ENCODE measurements around the gene ENDOD1. TPM values are rescaled to one million over a fixed set of nuclear protein-coding genes. Genes with fewer than 3 reads are reported as not detected.

Gene ENDOD1
- total RNA-seq, 1 experiment from 2014 or later: 32.1 TPM

DNA sequence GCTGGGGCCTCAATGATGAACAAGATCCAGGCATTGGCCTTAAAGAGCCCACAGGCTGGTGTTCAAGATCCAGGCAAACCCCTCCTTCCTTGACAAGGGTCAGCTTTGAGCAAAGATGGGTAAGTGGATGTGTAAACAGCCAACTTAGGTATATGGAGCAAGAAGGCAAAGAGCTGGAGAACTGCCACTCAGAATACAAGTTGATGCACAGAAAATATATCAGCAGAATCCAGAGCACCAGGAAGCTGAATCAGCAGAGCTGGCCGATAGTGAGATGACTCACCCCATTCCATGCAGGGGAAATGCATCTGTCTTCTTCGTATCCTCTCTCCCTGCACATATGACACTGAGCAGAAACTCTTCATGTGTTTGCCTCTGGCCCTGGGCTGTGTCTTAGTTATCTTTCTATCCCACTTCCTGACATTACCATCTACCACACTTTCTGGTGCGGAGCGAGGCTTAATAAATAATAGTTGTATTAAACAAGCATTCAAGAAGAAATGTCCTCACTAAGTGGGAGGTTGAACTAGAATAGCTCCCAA lies 57.8 kb downstream of the ENDOD1 start:
- BruUV-seq (replicated peaks): no TSS peak
- no peaks in the 10 kb centered on the region for H3K9me2 ChIP-seq (replicated peaks; ENCODE audit: low read length)
- H3K79me2 ChIP-seq (ENCODE audit: low read length): no peaks in the 10 kb centered on the region
- peaks cover 44% of the 10 kb centered on the region for H3K4me1 ChIP-seq (ENCODE audit: insufficient read depth, low read length)
- no peaks in the 10 kb centered on the region for H3K36me3 ChIP-seq (ENCODE audit: low read depth, low read length)
- POLR2A ChIA-PET (ENCODE audit: unreplicated experiment): interaction anchor here (0.5 to 0.7 kb wide), 7 partner anchors 15 to 1220 kb away, joined by 3 to 7 read pairs (median 4); partner anchors contain the start of gene SRSF8
- CTCF ChIA-PET: interaction anchor here (0.6 to 0.7 kb wide), 2 partner anchors 52 to 81 kb away, joined by 3 read pairs; partner anchors contain the start of gene SRSF8
- no peak overlapping the region; the same call in 1 of the 2 replicates for H3K4me3 ChIP-seq (ENCODE audit: low read length)
- H3K4me2 ChIP-seq (ENCODE audit: low read length): peak overlapping the region; percentile 60
- DNase-seq: peak; percentile 94
- H3K9ac ChIP-seq (ENCODE audit: low read length): no peak overlapping the region
- TF ChIP-seq EZH2phosphoT487 (IDR thresholded peaks at IDR 0.05; ENCODE audit: borderline replicate concordance, low read length) (no peak), EZH2 (IDR thresholded peaks at IDR 0.05; ENCODE audit: low read length, unreplicated experiment) (no peak)
- TF ChIP-seq, protein P1, sequence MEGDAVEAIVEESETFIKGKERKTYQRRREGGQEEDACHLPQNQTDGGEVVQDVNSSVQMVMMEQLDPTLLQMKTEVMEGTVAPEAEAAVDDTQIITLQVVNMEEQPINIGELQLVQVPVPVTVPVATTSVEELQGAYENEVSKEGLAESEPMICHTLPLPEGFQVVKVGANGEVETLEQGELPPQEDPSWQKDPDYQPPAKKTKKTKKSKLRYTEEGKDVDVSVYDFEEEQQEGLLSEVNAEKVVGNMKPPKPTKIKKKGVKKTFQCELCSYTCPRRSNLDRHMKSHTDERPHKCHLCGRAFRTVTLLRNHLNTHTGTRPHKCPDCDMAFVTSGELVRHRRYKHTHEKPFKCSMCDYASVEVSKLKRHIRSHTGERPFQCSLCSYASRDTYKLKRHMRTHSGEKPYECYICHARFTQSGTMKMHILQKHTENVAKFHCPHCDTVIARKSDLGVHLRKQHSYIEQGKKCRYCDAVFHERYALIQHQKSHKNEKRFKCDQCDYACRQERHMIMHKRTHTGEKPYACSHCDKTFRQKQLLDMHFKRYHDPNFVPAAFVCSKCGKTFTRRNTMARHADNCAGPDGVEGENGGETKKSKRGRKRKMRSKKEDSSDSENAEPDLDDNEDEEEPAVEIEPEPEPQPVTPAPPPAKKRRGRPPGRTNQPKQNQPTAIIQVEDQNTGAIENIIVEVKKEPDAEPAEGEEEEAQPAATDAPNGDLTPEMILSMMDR (conservative IDR thresholded peaks at IDR 0.05; ENCODE audit: low read depth, low read length): no peak
- H4K20me1 ChIP-seq (ENCODE audit: low read length): no peaks in the 10 kb centered on the region
- peak; percentile 42 for ATAC-seq
- no peak overlapping the region for H2AFZ ChIP-seq (ENCODE audit: low read length)
- peak overlapping the region; percentile 39 for H3K27ac ChIP-seq (ENCODE audit: low read length)
- intact Hi-C loops (cut with micrococcal nuclease): loop anchor here (1.0 kb wide), 3 partner anchors 40 to 524 kb away; no protein-coding TSS in a partner anchor
- H3F3A ChIP-seq (ENCODE audit: low read length, unreplicated experiment): no peaks in the 10 kb centered on the region
- no peaks in the 10 kb centered on the region for H3K27me3 ChIP-seq (ENCODE audit: low read length)
- no peaks in the 10 kb centered on the region for H3K9me3 ChIP-seq (ENCODE audit: low read length)

DNA sequence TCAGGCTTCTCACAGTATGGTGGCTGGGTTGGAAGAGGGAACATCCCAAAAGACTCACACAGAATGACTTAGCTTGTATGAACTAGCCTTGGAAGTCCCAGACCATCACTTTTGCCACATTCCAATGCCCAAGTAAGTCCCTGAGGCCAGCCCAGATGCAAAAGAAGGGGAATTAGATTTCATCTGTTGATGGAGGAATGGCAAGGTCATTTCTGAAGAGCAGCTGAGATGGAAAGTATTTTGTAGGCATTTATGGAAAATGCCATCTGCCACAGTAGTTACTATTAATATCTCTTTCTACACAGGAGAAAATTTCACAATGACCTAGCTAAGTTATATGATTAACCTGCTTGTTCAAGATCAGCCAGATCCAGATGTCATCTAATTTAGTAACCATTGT lies 58.8 kb downstream of the ENDOD1 start:
- no TSS peak for BruUV-seq (replicated peaks)
- no peaks in the 10 kb centered on the region for H3K36me3 ChIP-seq (ENCODE audit: low read depth, low read length)
- no peaks in the 10 kb centered on the region for H3K9me3 ChIP-seq (ENCODE audit: low read length)
- DNase-seq: no peak
- no peaks in the 10 kb centered on the region for H4K20me1 ChIP-seq (ENCODE audit: low read length)
- ChIA-PET CTCF (no interaction called here), POLR2A (ENCODE audit: unreplicated experiment) (interaction anchor here (0.5 kb wide), 1 partner anchor 116 kb away, joined by 3 read pairs; no protein-coding TSS in a partner anchor)
- H3F3A ChIP-seq (ENCODE audit: low read length, unreplicated experiment): no peaks in the 10 kb centered on the region
- H3K4me1 ChIP-seq (ENCODE audit: insufficient read depth, low read length): peaks cover 44% of the 10 kb centered on the region
- no peak overlapping the region for H3K27ac ChIP-seq (ENCODE audit: low read length)
- no peak for TF ChIP-seq EZH2phosphoT487 (IDR thresholded peaks at IDR 0.05; ENCODE audit: borderline replicate concordance, low read length)
- TF ChIP-seq, protein P1 (conservative IDR thresholded peaks at IDR 0.05; ENCODE audit: low read depth, low read length): no peak
- TF ChIP-seq EZH2 (IDR thresholded peaks at IDR 0.05; ENCODE audit: low read length, unreplicated experiment): no peak
- H3K4me2 ChIP-seq (ENCODE audit: low read length): no peak overlapping the region
- no peaks in the 10 kb centered on the region for H3K27me3 ChIP-seq (ENCODE audit: low read length)
- H3K79me2 ChIP-seq (ENCODE audit: low read length): no peaks in the 10 kb centered on the region
- H3K4me3 ChIP-seq (ENCODE audit: low read length): no peak overlapping the region
- no peak overlapping the region for H3K9ac ChIP-seq (ENCODE audit: low read length)
- intact Hi-C loops (cut with micrococcal nuclease): no loop called here
- no peak for ATAC-seq
- H2AFZ ChIP-seq (ENCODE audit: low read length): no peak overlapping the region
- H3K9me2 ChIP-seq (replicated peaks; ENCODE audit: low read length): no peaks in the 10 kb centered on the region

DNA sequence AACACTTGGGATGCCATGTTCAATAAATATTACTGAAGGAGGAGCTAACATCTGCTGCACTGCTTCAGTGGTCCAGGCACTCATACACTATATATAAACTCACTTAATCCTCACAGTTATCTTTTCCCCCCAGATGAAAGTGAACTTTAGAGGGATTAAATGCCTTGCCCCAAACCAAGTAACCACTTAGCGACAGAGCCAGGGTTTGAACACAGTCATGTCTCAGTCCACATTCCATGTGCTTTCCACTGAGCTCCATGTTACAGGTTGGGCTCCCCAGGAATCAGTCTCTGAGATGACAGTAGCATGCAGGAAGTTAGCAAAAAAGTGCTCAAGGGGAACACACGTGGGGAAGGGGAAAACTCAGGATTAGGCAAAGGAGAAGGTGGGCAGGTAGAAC lies 59.3 kb downstream of the ENDOD1 start:
- Histone ChIP-seq H3F3A (ENCODE audit: low read length, unreplicated experiment) (no peaks in the 10 kb centered on the region), H3K4me2 (ENCODE audit: low read length) (no peak overlapping the region), H3K9me3 (ENCODE audit: low read length) (no peaks in the 10 kb centered on the region), H2AFZ (ENCODE audit: low read length) (no peak overlapping the region), H4K20me1 (ENCODE audit: low read length) (no peaks in the 10 kb centered on the region), H3K4me3 (ENCODE audit: low read length) (no peak overlapping the region), H3K9ac (ENCODE audit: low read length) (no peak overlapping the region), H3K4me1 (ENCODE audit: insufficient read depth, low read length) (peaks cover 44% of the 10 kb centered on the region), H3K27me3 (ENCODE audit: low read length) (no peaks in the 10 kb centered on the region), H3K36me3 (ENCODE audit: low read depth, low read length) (no peaks in the 10 kb centered on the region), H3K9me2 (replicated peaks; ENCODE audit: low read length) (no peaks in the 10 kb centered on the region), H3K79me2 (ENCODE audit: low read length) (no peaks in the 10 kb centered on the region), H3K27ac (ENCODE audit: low read length) (no peak overlapping the region)
- DNase-seq (no peak), ATAC-seq (no peak)
- ChIA-PET CTCF (no interaction called here), POLR2A (ENCODE audit: unreplicated experiment) (no interaction called here)
- intact Hi-C loops (cut with micrococcal nuclease): no loop called here
- BruUV-seq (replicated peaks): no TSS peak
- no peak for TF ChIP-seq EZH2phosphoT487 (IDR thresholded peaks at IDR 0.05; ENCODE audit: borderline replicate concordance, low read length)
- TF ChIP-seq, protein P1 (conservative IDR thresholded peaks at IDR 0.05; ENCODE audit: low read depth, low read length): no peak
- TF ChIP-seq EZH2 (IDR thresholded peaks at IDR 0.05; ENCODE audit: low read length, unreplicated experiment): no peak
